Stimulated activated naive CD4-positive, alpha-beta T cell (primary cell): ENCODE data around the gene PTRH2.
"Not testable (repeated sequence)": the region's sequence is repeated elsewhere in the genome, so short reads cannot be mapped to it uniquely, and the experiment has no call there.

Source experiments
- DNase-seq, 6 experiments: peaks; one replicate each; lab custom pipeline; 2025; lab: John Stamatoyannopoulos, UW

PTRH2 gene

GRCh38 chr17:59669411-59669810, 37.8 kb downstream of the PTRH2 start:
- no peak for DNase-seq

- no peak for DNase-seq
Observed at GRCh38 chr17:59668816-59669215, 38.4 kb downstream of the PTRH2 start.

GRCh38 chr17:59666235-59666634, 41.0 kb downstream of the PTRH2 start:
- no peak for DNase-seq

GRCh38 chr17:59656624-59657023, 50.6 kb downstream of the PTRH2 start:
- DNase-seq: not testable (repeated sequence)

GRCh38 chr17:59652119-59652518, 55.1 kb downstream of the PTRH2 start:
- no peak for DNase-seq

GRCh38 chr17:59651346-59651745, 55.9 kb downstream of the PTRH2 start:
- no peak for DNase-seq

GRCh38 chr17:59650642-59651041, 56.6 kb downstream of the PTRH2 start:
- no peak for DNase-seq

GRCh38 chr17:59649886-59650285, 57.3 kb downstream of the PTRH2 start:
- no peak for DNase-seq
